ENCODE data around the gene ALOX15B. TPM values are rescaled to one million over a fixed set of nuclear protein-coding genes. Genes with fewer than 3 reads are reported as not detected.

The ALOX15B gene
- total RNA-seq, 1 donor from 2014 or later = not detected

- Histone ChIP-seq H3K4me2 (no peak overlapping the region), H3K9me3 (ENCODE audit: low read depth) (no peaks in the 10 kb centered on the region), H3K36me3 (no peaks in the 10 kb centered on the region), H3K27me3 (peaks cover 51% of the 10 kb centered on the region), H3K79me2 (ENCODE audit: low read depth) (no peaks in the 10 kb centered on the region), H2AFZ (replicated peaks) (no peak overlapping the region), H4K20me1 (ENCODE audit: low read depth) (no peaks in the 10 kb centered on the region), H3K4me3 (no peak overlapping the region), H3K4me1 (peaks cover 4% of the 10 kb centered on the region), H3F3A (ENCODE audit: low read depth) (no peaks in the 10 kb centered on the region), H3K27ac (no peak overlapping the region), H3K9ac (no peak overlapping the region)
- Mint-ChIP-seq H3K36me3 (no peaks in the 10 kb centered on the region), H3K27ac (no peak overlapping the region), H3K27me3 (ENCODE audit: insufficient read depth, low read depth) (peaks cover 21% of the 10 kb centered on the region), H3K4me1 (no peaks in the 10 kb centered on the region), H3K4me3 (no peak overlapping the region), H3K9me3 (peaks cover 2% of the 10 kb centered on the region)
- no peak for TF ChIP-seq EZH2phosphoT487 (IDR thresholded peaks at IDR 0.05)
- TF ChIP-seq EZH2 (IDR thresholded peaks at IDR 0.05) = no peak
- no peak for TF ChIP-seq CTCF (IDR thresholded peaks at IDR 0.05)
- DNase-seq (ENCODE audit: low spot score) = no peak
Measured at GRCh38 chr17:8081876-8082275, 43.0 kb downstream of the ALOX15B start.

DNA sequence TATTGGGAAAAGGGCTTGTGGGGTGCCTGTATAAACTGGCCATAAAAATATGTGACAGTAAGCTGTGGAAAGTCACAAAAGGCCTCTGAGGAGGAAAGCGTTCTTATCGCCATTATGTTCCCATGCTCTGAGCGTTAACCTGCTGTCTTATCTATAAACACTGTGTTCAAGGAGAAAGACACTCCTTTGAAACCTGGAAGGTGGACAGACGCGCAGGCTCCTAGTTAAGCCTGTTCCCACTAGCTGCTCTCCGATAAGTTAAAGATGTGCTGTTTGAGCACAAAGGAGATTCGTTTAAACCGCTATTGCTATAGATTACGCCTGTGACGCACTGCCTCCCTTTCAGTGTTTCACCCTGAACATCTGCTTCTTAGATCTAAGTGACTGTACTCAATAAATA, 43.4 kb downstream of the ALOX15B start:
- H4K20me1 ChIP-seq (ENCODE audit: low read depth) = no peaks in the 10 kb centered on the region
- H3K27me3 ChIP-seq = peaks cover 47% of the 10 kb centered on the region
- no peak overlapping the region for H3K4me2 ChIP-seq
- no peak overlapping the region for H2AFZ ChIP-seq (replicated peaks)
- Mint-ChIP-seq H3K9me3 (peaks cover 2% of the 10 kb centered on the region), H3K27me3 (ENCODE audit: insufficient read depth, low read depth) (peaks cover 21% of the 10 kb centered on the region), H3K27ac (no peak overlapping the region), H3K4me1 (no peaks in the 10 kb centered on the region), H3K4me3 (no peak overlapping the region), H3K36me3 (no peaks in the 10 kb centered on the region)
- no peak overlapping the region for H3K4me3 ChIP-seq
- H3K9ac ChIP-seq = no peak overlapping the region
- H3K36me3 ChIP-seq = no peaks in the 10 kb centered on the region
- no peak for DNase-seq (ENCODE audit: low spot score)
- H3K4me1 ChIP-seq = peaks cover 4% of the 10 kb centered on the region
- H3K79me2 ChIP-seq (ENCODE audit: low read depth) = no peaks in the 10 kb centered on the region
- H3F3A ChIP-seq (ENCODE audit: low read depth) = no peaks in the 10 kb centered on the region
- no peak overlapping the region for H3K27ac ChIP-seq
- no peaks in the 10 kb centered on the region for H3K9me3 ChIP-seq (ENCODE audit: low read depth)
- TF ChIP-seq EZH2 (IDR thresholded peaks at IDR 0.05) (no peak), EZH2phosphoT487 (IDR thresholded peaks at IDR 0.05) (no peak), CTCF (IDR thresholded peaks at IDR 0.05) (no peak)

DNA sequence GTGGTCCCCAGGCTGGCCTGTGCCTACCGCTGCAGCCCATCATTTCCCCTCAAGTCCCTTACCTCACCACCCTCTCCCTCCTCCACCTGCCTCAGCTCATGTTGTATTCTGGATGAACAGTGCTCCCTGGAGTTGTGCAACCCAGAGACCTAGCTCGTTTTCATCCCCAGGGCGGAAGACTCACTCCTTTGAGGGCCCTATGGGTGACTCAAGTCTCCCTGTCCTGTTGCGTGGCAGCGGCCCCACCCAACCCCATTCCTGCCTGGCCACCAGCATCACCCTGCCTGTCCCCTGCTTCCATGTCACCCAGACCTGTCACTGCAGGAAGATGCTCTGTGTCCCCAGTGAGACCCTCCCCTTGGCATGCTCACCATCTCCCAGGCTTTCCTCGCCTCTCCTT, 45.4 kb downstream of the ALOX15B start:
- no peaks in the 10 kb centered on the region for H3K79me2 ChIP-seq (ENCODE audit: low read depth)
- no peak overlapping the region for H3K27ac ChIP-seq
- no peaks in the 10 kb centered on the region for H3K9me3 ChIP-seq (ENCODE audit: low read depth)
- peaks cover 4% of the 10 kb centered on the region for H3K4me1 ChIP-seq
- no peak overlapping the region for H3K4me3 ChIP-seq
- no peaks in the 10 kb centered on the region for H3F3A ChIP-seq (ENCODE audit: low read depth)
- TF ChIP-seq EZH2 (IDR thresholded peaks at IDR 0.05) (no peak), CTCF (IDR thresholded peaks at IDR 0.05) (no peak), EZH2phosphoT487 (IDR thresholded peaks at IDR 0.05) (no peak)
- H4K20me1 ChIP-seq (ENCODE audit: low read depth) = no peaks in the 10 kb centered on the region
- H3K27me3 ChIP-seq = peaks cover 35% of the 10 kb centered on the region
- H2AFZ ChIP-seq (replicated peaks) = no peak overlapping the region
- DNase-seq (ENCODE audit: low spot score) = no peak
- Mint-ChIP-seq H3K4me3 (no peak overlapping the region), H3K9me3 (no peaks in the 10 kb centered on the region), H3K36me3 (no peaks in the 10 kb centered on the region), H3K27ac (no peak overlapping the region), H3K27me3 (ENCODE audit: insufficient read depth, low read depth) (peaks cover 20% of the 10 kb centered on the region), H3K4me1 (no peaks in the 10 kb centered on the region)
- no peak overlapping the region for H3K4me2 ChIP-seq
- H3K9ac ChIP-seq = no peak overlapping the region
- H3K36me3 ChIP-seq = no peaks in the 10 kb centered on the region
